Endothelial cell of hepatic sinusoid (primary cell): ENCODE data around the gene FIBP.

Experiments
- in situ Hi-C: cut with HindIII; loops from 2 replicates; pipeline ENCODE4 v1.10.0; 2017; ENCODE audit warnings: low sequenced_read_pairs

FIBP gene

GRCh38 chr11:65871811-65872548 lies 16.3 kb downstream of the FIBP start:
- in situ Hi-C loops, result no loop called here

GRCh38 chr11:65870706-65871681 lies 17.3 kb downstream of the FIBP start:
- in situ Hi-C loops, result no loop called here

- in situ Hi-C loops, result no loop called here
Measured at GRCh38 chr11:65870307-65870658, 18.0 kb downstream of the FIBP start.

GRCh38 chr11:65869643-65870306 lies 18.5 kb downstream of the FIBP start:
- in situ Hi-C loops, result no loop called here

GRCh38 chr11:65868907-65869306 lies 19.4 kb downstream of the FIBP start:
- in situ Hi-C loops, result no loop called here

GRCh38 chr11:65868076-65868667 lies 20.1 kb downstream of the FIBP start:
- in situ Hi-C loops, result no loop called here

- in situ Hi-C loops, result no loop called here
Measured at GRCh38 chr11:65867284-65868071, 20.8 kb downstream of the FIBP start.

- in situ Hi-C loops, result no loop called here
Measured at GRCh38 chr11:65866509-65867283, 21.6 kb downstream of the FIBP start.

- in situ Hi-C loops, result no loop called here
Measured at GRCh38 chr11:65865550-65866172, 22.6 kb downstream of the FIBP start.

- in situ Hi-C loops, result no loop called here
Measured at GRCh38 chr11:65864706-65865471, 23.4 kb downstream of the FIBP start.

- in situ Hi-C loops, result no loop called here
Measured at GRCh38 chr11:65863889-65864705, 24.2 kb downstream of the FIBP start.

- in situ Hi-C loops, result no loop called here
Measured at GRCh38 chr11:65862941-65863888, 25.1 kb downstream of the FIBP start.

- in situ Hi-C loops, result no loop called here
Measured at GRCh38 chr11:65862191-65862735, 26.0 kb downstream of the FIBP start.

- in situ Hi-C loops, result no loop called here
Measured at GRCh38 chr11:65861533-65862183, 26.6 kb downstream of the FIBP start.

GRCh38 chr11:65861165-65861505 lies 27.1 kb downstream of the FIBP start:
- in situ Hi-C loops, result no loop called here
